Measurements from ENCODE around the gene RAPGEF3. TPM values are rescaled to one million over a fixed set of nuclear protein-coding genes. Genes with fewer than 3 reads are reported as not detected.

RAPGEF3 gene
- polyA plus RNA-seq, 1 donor: 7.9 TPM

DNA sequence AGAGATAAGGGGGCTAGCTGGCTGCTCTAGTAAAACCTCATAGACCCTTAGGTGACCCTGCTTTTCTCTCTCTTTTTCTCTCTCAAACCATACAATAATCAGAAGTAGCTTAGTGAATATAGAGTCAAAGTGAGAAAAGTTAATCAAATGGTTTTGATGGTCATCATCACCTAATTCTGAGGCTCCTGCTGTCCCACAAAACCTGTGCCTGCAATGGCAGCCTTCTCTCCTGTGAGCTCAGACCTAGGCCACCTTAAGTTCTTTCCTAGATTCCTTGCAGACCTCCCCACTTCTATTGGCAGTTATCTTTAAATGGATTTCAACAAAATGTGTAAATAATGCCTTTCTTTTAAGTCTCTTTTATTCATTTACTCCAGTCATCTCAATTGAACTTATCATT is 51.3 kb downstream of the RAPGEF3 start:
- Histone ChIP-seq H3K4me1 (ENCODE audit: control insufficient read depth, insufficient read depth, low read length) (peaks cover 8% of the 10 kb centered on the region), H3K36me3 (ENCODE audit: control insufficient read depth, insufficient read depth, low read length) (no peaks in the 10 kb centered on the region), H3K27me3 (ENCODE audit: control insufficient read depth, insufficient read depth, low read length) (no peaks in the 10 kb centered on the region), H3K27ac (ENCODE audit: low read length) (no peak overlapping the region), H3K9me3 (ENCODE audit: control insufficient read depth, low read depth, low read length) (no peaks in the 10 kb centered on the region), H3K4me3 (ENCODE audit: low read length) (no peak overlapping the region)
- no peak for DNase-seq

DNA sequence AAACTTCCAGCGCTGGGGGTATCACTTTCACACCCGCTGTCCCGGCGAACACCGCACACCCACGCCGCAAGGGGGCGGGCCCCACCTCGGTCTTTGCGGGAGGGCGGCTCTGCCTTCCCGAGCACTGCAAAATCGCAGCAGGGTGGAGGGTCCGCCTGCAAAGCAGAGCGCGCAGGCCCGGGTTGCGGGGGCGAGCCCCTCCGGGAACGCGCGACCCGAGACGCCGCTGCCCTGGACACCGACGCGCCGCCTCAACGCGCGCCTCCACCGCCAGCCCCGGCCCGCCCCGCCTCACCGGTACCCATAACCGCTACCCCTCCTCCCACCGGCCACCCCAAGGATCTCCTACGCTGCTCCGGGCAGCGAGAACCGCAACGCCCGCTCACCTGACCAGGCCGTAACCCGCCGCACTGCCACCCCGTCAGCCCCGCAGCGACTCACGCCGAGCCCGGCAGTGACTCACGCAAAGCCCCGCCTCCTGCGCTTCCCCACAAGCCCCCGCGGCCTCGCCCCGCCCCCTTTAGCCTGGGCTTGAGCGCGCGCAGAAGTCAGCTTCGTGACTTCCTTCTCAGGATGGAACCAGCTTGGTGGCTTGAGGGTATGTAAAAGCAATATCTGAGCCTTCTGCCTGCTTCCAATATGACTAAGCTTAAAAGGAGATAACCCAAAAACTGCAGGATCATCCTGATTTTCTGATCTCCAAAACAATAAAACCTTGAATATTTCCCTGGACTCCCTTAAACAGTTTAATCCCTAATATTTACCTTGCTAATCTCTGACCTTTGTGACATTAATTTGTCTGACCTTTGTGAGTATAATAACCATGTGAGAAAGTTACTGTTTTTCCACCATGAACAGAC is 52.9 kb downstream of the RAPGEF3 start, which contains the start of gene RPAP3:
RPAP3 (minus strand) TSS at position 465 of the 860 bp plus-strand sequence. CDS start 3,190 bp downstream, outside the sequence.
- WGBS (ENCODE audit: insufficient coverage, low lambda C conversion rate): no CpG with 5 or more reads among the region's 66 CpGs
- no peaks in the 10 kb centered on the region for H3K9me3 ChIP-seq (ENCODE audit: control insufficient read depth, low read depth, low read length)

DNA sequence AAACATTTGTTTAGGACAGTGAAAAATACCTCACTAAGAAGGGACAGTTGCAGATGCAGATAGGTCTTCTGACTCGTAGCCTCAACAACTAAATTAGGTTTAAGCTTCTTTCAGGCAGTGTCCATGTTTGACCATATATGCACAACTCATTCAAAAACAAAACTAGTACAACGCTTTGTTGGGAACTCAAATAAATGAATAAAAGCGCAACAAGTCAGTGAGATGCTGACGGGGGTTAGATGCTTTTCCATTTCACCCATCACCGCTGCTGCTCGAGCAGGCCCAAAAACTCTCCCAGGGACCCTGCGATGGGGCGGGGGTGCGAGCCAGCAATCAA is 53.5 kb downstream of the RAPGEF3 start:
- peaks cover 6% of the 10 kb centered on the region for H3K36me3 ChIP-seq (ENCODE audit: control insufficient read depth, insufficient read depth, low read length)
- peaks cover 8% of the 10 kb centered on the region for H3K4me1 ChIP-seq (ENCODE audit: control insufficient read depth, insufficient read depth, low read length)
- H3K27me3 ChIP-seq (ENCODE audit: control insufficient read depth, insufficient read depth, low read length): no peaks in the 10 kb centered on the region
- DNase-seq: no peak
- no CpG with 5 or more reads among the region's 9 CpGs for WGBS (ENCODE audit: insufficient coverage, low lambda C conversion rate)
- peak overlapping the region; percentile 81 for H3K27ac ChIP-seq (ENCODE audit: low read length)
- H3K9me3 ChIP-seq (ENCODE audit: control insufficient read depth, low read depth, low read length): no peaks in the 10 kb centered on the region
- peak overlapping the region; percentile 69 for H3K4me3 ChIP-seq (ENCODE audit: low read length)

More for the DNA sequence above, 52.9 kb downstream of the RAPGEF3 start, which contains the start of gene RPAP3:
- H3K27ac ChIP-seq (ENCODE audit: low read length): peak within 1 kb of the TSS; percentile 81
- peaks cover 1% of the 10 kb centered on the region for H3K36me3 ChIP-seq (ENCODE audit: control insufficient read depth, insufficient read depth, low read length)
- peak within 1 kb of the TSS; percentile 69 for H3K4me3 ChIP-seq (ENCODE audit: low read length)
- peak; percentile 94 to 97 for DNase-seq
- H3K27me3 ChIP-seq (ENCODE audit: control insufficient read depth, insufficient read depth, low read length): no peaks in the 10 kb centered on the region
- peaks cover 8% of the 10 kb centered on the region for H3K4me1 ChIP-seq (ENCODE audit: control insufficient read depth, insufficient read depth, low read length)

DNA sequence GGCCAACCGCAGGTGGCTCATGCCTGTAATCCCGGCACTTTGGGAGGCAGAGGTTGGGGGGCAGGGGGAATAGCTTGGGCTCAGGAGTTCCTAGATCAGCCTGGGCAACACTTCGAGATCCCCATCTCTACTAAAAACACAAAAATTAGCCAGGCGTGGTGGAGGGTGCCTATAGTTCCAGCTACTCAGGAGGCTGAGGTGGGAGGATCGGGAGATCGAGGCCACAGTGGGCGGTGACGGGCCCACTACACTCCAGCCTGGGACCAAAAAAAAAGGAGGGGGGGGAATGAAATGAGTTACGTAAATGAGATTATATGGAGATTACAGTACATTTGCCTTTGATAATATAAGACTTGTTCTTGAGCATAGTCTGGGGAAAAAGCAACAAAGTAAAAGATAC is 54.0 kb downstream of the RAPGEF3 start:
- Histone ChIP-seq H3K27me3 (ENCODE audit: control insufficient read depth, insufficient read depth, low read length) (no peaks in the 10 kb centered on the region), H3K27ac (ENCODE audit: low read length) (no peak overlapping the region), H3K9me3 (ENCODE audit: control insufficient read depth, low read depth, low read length) (no peaks in the 10 kb centered on the region), H3K4me3 (ENCODE audit: low read length) (peak overlapping the region; percentile 69), H3K4me1 (ENCODE audit: control insufficient read depth, insufficient read depth, low read length) (peaks cover 8% of the 10 kb centered on the region), H3K36me3 (ENCODE audit: control insufficient read depth, insufficient read depth, low read length) (peaks cover 10% of the 10 kb centered on the region)
- 100% methylated on average over 5 of the region's 9 CpGs for WGBS (ENCODE audit: insufficient coverage, low lambda C conversion rate)
- no peak for DNase-seq

DNA sequence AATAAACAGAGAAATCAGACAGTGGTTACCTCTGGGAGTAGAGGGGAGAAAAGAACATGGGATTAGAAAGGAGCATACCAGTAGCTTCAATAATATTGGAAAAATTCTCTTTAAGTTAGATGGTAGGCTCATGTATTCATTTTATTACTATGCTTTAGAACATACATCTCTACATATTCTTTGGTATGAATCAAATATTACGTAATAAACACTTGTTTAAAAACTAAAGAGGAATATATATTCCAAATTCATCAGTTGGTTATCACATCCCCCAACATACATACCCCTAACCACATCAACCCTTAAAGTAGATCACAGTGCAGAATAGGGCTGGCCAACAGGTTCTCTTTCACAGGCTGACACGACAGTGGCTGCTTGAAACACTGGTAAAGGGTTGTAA is 58.4 kb downstream of the RAPGEF3 start:
- H3K4me3 ChIP-seq (ENCODE audit: low read length): no peak overlapping the region
- no peak for DNase-seq
- no peaks in the 10 kb centered on the region for H3K27me3 ChIP-seq (ENCODE audit: control insufficient read depth, insufficient read depth, low read length)
- no peak overlapping the region for H3K27ac ChIP-seq (ENCODE audit: low read length)
- 100% methylated on average over 1 of the region's 2 CpGs for WGBS (ENCODE audit: insufficient coverage, low lambda C conversion rate)
- peaks cover 5% of the 10 kb centered on the region for H3K4me1 ChIP-seq (ENCODE audit: control insufficient read depth, insufficient read depth, low read length)
- peaks cover 30% of the 10 kb centered on the region for H3K36me3 ChIP-seq (ENCODE audit: control insufficient read depth, insufficient read depth, low read length)
- no peaks in the 10 kb centered on the region for H3K9me3 ChIP-seq (ENCODE audit: control insufficient read depth, low read depth, low read length)

DNA sequence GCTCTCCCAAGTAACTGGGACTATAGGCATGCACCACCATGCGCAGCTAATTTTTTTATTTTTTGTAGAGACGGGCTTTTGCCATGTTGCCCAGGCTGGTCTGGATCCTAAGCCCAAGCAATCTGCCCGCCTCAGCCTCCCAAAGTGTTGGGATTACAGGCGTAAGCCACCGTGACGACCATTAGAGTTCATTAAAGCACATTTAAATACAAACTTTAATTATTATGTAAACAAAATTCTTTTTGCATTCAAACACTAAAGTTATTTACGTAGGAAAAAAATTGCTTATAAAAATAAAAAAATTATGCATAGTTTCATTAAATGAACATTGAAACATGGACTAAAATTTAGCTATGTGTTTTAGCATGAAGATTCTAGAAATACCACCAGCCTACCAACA is 60.0 kb downstream of the RAPGEF3 start:
- Histone ChIP-seq H3K9me3 (ENCODE audit: control insufficient read depth, low read depth, low read length) (no peaks in the 10 kb centered on the region), H3K4me1 (ENCODE audit: control insufficient read depth, insufficient read depth, low read length) (no peaks in the 10 kb centered on the region), H3K27me3 (ENCODE audit: control insufficient read depth, insufficient read depth, low read length) (no peaks in the 10 kb centered on the region), H3K4me3 (ENCODE audit: low read length) (no peak overlapping the region), H3K27ac (ENCODE audit: low read length) (no peak overlapping the region), H3K36me3 (ENCODE audit: control insufficient read depth, insufficient read depth, low read length) (peaks cover 35% of the 10 kb centered on the region)
- 89% methylated on average over 3 of the region's 7 CpGs for WGBS (ENCODE audit: insufficient coverage, low lambda C conversion rate)
- DNase-seq: no peak

DNA sequence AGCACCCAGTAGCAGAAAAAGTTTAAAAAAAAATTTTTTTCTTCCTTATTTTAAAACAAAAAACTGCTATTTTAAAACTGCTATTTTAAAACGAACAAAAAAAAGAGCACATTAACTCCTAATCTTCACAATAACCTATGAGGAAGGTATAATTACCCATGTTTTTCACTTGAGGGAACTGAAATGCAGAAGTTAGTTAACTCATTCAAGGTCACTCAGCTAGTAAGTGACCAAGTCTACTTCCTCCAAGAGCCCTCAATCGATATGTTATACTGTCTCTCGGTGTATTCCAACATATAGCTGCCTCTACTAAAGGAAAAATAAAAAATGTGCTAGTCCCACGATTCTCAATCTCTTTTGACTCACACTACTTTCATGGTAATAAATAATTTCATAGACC is 60.6 kb downstream of the RAPGEF3 start:
- Histone ChIP-seq H3K4me3 (ENCODE audit: low read length) (no peak overlapping the region), H3K27ac (ENCODE audit: low read length) (no peak overlapping the region), H3K9me3 (ENCODE audit: control insufficient read depth, low read depth, low read length) (no peaks in the 10 kb centered on the region), H3K36me3 (ENCODE audit: control insufficient read depth, insufficient read depth, low read length) (peaks cover 39% of the 10 kb centered on the region), H3K4me1 (ENCODE audit: control insufficient read depth, insufficient read depth, low read length) (no peaks in the 10 kb centered on the region), H3K27me3 (ENCODE audit: control insufficient read depth, insufficient read depth, low read length) (no peaks in the 10 kb centered on the region)
- WGBS (ENCODE audit: insufficient coverage, low lambda C conversion rate): 90% methylated on average over 4 of the region's 4 CpGs
- no peak for DNase-seq

DNA sequence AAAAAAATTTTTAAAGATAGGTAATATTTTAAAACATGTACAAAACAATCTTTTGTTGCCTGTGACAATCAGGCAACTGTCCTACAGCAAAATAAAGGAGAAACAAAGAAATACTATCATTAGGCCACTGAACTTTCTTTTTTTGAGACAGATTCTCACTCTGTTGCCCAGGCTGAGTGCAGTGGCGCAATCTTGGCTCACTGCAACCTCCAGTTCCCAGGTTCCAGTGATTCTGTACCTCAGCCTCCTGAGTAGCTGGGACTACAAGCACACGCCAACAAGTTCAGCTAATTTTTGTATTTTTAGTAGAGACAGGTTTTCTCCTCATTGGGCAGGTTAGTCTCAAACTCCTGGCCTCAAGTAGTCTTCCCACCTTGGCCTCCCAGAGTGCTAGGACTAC is 69.5 kb downstream of the RAPGEF3 start:
- WGBS (ENCODE audit: insufficient coverage, low lambda C conversion rate): no CpG with 5 or more reads among the region's 2 CpGs
- no peak for DNase-seq
- H3K27ac ChIP-seq (ENCODE audit: low read length): no peak overlapping the region
- H3K9me3 ChIP-seq (ENCODE audit: control insufficient read depth, low read depth, low read length): no peaks in the 10 kb centered on the region
- H3K4me3 ChIP-seq (ENCODE audit: low read length): no peak overlapping the region
- H3K27me3 ChIP-seq (ENCODE audit: control insufficient read depth, insufficient read depth, low read length): no peaks in the 10 kb centered on the region
- no peaks in the 10 kb centered on the region for H3K4me1 ChIP-seq (ENCODE audit: control insufficient read depth, insufficient read depth, low read length)
- H3K36me3 ChIP-seq (ENCODE audit: control insufficient read depth, insufficient read depth, low read length): peaks cover 29% of the 10 kb centered on the region

DNA sequence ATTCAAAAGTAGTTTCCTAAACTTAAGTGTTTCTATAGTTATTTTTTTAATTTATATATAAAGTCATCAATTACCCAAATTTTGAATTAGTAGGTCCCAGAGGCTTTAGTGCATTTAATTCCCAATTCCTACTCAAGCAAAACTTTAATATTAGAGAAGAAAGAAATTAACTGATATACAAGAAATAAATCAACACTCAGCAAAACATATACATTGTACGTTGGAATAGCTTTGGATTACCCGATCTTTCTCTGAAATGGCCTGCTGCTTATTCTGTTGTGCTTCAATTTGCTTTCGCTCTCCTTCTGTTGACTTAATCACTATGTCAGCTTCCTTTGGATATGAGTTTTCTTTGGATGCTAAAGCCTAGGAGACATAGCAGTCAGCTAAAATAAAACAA is 71.0 kb downstream of the RAPGEF3 start:
- no peaks in the 10 kb centered on the region for H3K27me3 ChIP-seq (ENCODE audit: control insufficient read depth, insufficient read depth, low read length)
- H3K4me1 ChIP-seq (ENCODE audit: control insufficient read depth, insufficient read depth, low read length): no peaks in the 10 kb centered on the region
- no peak overlapping the region for H3K4me3 ChIP-seq (ENCODE audit: low read length)
- WGBS (ENCODE audit: insufficient coverage, low lambda C conversion rate): 100% methylated on average over 1 of the region's 3 CpGs
- no peak overlapping the region for H3K27ac ChIP-seq (ENCODE audit: low read length)
- no peaks in the 10 kb centered on the region for H3K9me3 ChIP-seq (ENCODE audit: control insufficient read depth, low read depth, low read length)
- peaks cover 26% of the 10 kb centered on the region for H3K36me3 ChIP-seq (ENCODE audit: control insufficient read depth, insufficient read depth, low read length)
- no peak for DNase-seq

DNA sequence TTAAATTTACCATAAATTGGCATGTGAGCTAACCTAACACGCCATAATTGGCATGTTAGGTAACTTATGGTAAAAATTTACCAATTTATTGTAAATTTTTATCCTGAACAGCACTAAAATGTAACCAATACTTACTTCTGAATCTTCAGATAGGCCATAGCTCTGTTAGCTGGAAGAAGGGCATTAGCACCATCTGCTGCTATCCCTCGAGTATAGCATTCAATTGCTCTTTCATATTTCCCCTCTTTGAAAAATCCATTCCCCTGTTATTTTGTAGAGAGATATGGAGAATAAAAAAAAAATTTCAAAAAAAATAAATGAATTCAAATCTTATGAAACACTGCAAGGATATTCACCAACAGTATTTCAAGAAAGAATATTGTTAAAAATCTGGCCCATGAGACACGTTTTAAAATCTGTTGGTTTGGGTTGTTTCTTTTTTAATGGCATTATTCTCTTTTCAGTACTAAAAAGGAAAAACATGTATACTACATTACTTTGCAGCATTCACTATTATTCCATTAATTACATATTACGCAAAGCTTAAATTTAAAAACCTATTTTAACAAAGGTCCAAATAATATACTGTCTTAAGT is 71.9 kb downstream of the RAPGEF3 start:
- 74% methylated on average over 3 of the region's 4 CpGs for WGBS (ENCODE audit: insufficient coverage, low lambda C conversion rate)
- no peaks in the 10 kb centered on the region for H3K27me3 ChIP-seq (ENCODE audit: control insufficient read depth, insufficient read depth, low read length)
- no peak overlapping the region for H3K4me3 ChIP-seq (ENCODE audit: low read length)
- peaks cover 20% of the 10 kb centered on the region for H3K36me3 ChIP-seq (ENCODE audit: control insufficient read depth, insufficient read depth, low read length)
- no peak for DNase-seq
- no peaks in the 10 kb centered on the region for H3K4me1 ChIP-seq (ENCODE audit: control insufficient read depth, insufficient read depth, low read length)
- H3K9me3 ChIP-seq (ENCODE audit: control insufficient read depth, low read depth, low read length): no peaks in the 10 kb centered on the region
- no peak overlapping the region for H3K27ac ChIP-seq (ENCODE audit: low read length)

Measured in large intestine (tissue), 3 donors.